GM10266 (cell line): ENCODE data around the gene TMPRSS7.
A peak's percentile ranks its signal among the peaks of the same experiment; 100 is the strongest.

ENCODE experiments used
- DNase-seq: peaks from one replicate; pipeline ENCODE4 v3.0.0; 2012; ENCODE audit errors: extremely low spot score
- CTCF ChIP-seq: IDR thresholded peaks from 2 replicates; pipeline ENCODE4 v1.5.1; 2012; ENCODE audit warnings: mild to moderate bottlenecking, low read depth; ENCODE audit not compliant: control insufficient read depth, insufficient read depth; ENCODE audit errors: missing control alignments

Gene TMPRSS7

GRCh38 chr3:112034436-112034835, at the start of gene TMPRSS7:
Gene TMPRSS7, plus strand, starts transcription at chr3:112034736. Its CDS starts 110 bp downstream, at chr3:112034846.
- DNase-seq: no peak
- TF ChIP-seq CTCF: no peak

- TF ChIP-seq CTCF: no peak
- DNase-seq: no peak
Measured at GRCh38 chr3:111986800-111987199, 47.7 kb upstream of the TMPRSS7 start.

GRCh38 chr3:111989061-111989678, 45.4 kb upstream of the TMPRSS7 start:
- DNase-seq: peak; percentile 21
- TF ChIP-seq CTCF: peak; percentile 82

GRCh38 chr3:111993038-111993437, 41.5 kb upstream of the TMPRSS7 start:
- no peak for TF ChIP-seq CTCF

GRCh38 chr3:111998636-111999483, 35.7 kb upstream of the TMPRSS7 start, which contains the start of gene TAGLN3:
Gene TAGLN3, plus strand, starts transcription at chr3:111998922. Its CDS starts 501 bp downstream, at chr3:111999423.
- no peak for DNase-seq
- no peak for TF ChIP-seq CTCF

More at GRCh38 chr3:111993038-111993437, 41.5 kb upstream of the TMPRSS7 start:
- DNase-seq: no peak

- DNase-seq: no peak
Measured at GRCh38 chr3:111999484-112000324, 34.8 kb upstream of the TMPRSS7 start.

More at GRCh38 chr3:111999484-112000324, 34.8 kb upstream of the TMPRSS7 start:
- TF ChIP-seq CTCF: no peak
